Measurements from ENCODE around the gene CLDN2.
"Not testable (repeated sequence)": the region's sequence is repeated elsewhere in the genome, so short reads cannot be mapped to it uniquely, and the experiment has no call there.

The CLDN2 gene

DNA sequence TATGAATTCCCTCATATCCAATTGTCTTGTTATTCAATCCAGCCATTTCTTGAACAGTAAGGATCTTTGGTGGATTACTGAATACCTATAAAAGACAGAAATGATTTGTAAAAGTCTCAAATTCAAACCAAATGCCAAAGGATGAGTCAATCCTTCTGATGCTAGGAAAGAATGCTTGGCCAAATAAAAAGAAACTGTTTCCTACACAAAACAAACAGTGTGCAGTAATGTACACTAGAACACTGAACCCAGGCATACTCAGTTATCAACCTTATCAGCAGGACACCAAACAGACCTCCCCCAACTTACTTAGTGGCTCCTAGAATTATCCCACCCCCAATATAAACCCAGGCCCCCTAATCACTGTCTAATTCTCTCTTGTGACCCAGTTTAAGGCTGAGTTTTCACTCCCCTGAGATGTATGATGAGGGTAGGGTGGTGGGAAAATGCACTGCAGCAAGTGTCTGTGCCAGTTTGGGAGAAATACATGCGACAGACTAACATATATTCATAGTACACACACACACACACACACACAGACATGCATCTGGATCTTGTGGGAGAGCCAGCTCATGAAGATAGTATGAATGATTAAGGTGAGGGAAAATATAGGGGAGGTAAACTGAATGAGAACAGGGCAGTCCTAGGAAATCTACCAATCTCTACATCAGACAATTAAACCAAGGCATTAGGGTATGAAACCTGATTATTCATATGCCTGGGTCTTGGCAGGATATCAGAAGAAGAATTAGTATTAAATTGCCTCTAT lies 35.0 kb downstream of the CLDN2 start:
- in situ Hi-C loops (cut with HindIII; ENCODE audit: low sequenced_read_pairs), result no loop called here

- in situ Hi-C loops (cut with HindIII; ENCODE audit: low sequenced_read_pairs), result no loop called here
These were observed 37.7 kb downstream of the CLDN2 start for GRCh38 chrX:106957856-106958255.

DNA sequence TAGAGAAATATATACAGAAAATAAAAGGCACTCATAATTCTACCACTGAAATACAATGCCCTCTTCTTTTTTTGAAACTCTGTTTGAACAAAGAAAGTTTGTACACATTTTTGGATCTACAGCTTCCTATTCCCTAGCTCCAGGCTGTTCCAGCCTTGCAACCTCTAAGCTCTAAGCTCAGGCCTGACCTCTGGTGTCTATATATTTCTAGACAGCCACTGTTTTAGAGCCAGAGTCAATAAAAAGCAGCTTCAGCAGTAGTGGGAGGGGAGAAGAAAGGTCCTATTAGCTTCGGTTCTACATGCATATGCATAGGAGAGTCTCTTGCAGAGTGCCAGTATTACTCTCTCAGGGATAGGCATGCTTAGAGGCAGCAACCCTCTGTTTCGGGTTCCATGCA lies 39.7 kb downstream of the CLDN2 start:
- in situ Hi-C loops (cut with HindIII; ENCODE audit: low sequenced_read_pairs), result no loop called here

GRCh38 chrX:106963111-106963510 lies 42.9 kb downstream of the CLDN2 start:
- in situ Hi-C loops (cut with HindIII; ENCODE audit: low sequenced_read_pairs), result no loop called here

DNA sequence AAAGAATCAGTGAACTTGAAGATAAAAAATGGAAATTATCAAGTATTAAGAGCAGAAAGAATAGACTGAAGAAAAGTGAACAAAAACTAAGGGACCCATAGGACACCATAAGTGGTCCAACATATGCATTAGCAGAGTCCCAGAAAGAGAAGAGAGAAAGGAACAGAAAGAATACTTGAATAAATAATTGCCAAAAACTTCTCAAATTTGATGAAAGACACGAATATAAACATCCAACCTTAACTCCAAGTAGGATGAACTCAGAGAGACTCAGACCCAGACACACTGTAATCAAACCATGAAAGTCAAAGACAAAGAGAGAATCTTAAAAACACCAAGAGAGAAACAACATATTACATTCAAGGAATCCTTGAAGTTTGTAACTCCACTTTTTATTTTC lies 44.1 kb downstream of the CLDN2 start:
- in situ Hi-C loops (cut with HindIII; ENCODE audit: low sequenced_read_pairs), result no loop called here

- in situ Hi-C loops (cut with HindIII; ENCODE audit: low sequenced_read_pairs), result not testable (repeated sequence)
These were observed 46.3 kb downstream of the CLDN2 start for GRCh38 chrX:106966547-106966946.

DNA sequence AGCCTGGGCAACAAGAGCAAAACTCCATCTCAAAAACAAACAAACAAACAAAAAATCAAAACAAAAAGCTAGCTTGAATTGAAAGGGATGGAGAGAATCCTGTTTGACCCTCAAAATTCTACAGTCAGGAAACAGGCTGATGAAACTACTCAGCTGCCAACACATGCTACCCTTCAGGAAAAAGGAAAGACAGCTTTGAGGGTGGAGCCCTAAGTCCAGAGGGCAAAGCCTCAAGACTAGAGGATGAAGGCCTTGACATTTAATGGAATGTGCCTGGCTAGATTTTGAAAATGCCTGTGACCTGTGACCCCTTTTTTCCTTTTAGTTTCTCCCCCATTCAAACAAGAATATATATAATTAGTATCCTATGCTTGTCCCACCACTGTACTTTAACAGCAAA lies 52.7 kb downstream of the CLDN2 start:
- in situ Hi-C loops (cut with HindIII; ENCODE audit: low sequenced_read_pairs), result no loop called here

DNA sequence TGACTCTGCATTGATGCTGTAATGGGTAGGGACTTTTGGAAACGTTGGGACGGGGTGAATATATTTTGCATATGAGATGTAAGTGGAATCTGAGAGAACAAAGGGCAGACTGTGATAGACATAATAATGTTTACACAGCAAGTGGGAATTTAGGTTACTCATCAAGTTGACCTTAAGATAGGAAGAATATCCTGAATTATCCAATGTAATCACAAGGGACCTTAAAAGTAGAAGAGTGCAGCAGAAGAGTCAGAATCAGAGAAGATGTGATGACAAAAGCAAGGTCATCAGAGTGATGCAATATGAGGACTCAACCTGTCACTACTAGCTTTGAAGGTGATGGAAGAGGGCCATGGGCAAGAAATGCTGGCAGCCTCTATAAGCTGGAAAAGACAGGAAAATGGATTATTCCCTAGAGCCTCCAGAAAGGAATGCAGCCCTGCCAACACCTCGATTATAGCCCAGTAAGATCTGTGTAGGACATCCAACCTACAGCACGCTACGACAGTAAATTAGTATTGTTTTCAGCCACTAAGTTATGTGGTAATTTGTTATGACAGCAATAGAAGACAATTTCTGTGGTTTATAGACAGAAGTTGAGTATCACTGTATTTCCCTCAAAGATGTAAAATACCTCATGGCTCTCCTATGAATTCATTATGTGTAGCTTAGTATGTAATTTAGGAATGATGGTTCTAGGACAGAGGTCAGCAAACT lies 53.4 kb downstream of the CLDN2 start:
- in situ Hi-C loops (cut with HindIII; ENCODE audit: low sequenced_read_pairs), result no loop called here

DNA sequence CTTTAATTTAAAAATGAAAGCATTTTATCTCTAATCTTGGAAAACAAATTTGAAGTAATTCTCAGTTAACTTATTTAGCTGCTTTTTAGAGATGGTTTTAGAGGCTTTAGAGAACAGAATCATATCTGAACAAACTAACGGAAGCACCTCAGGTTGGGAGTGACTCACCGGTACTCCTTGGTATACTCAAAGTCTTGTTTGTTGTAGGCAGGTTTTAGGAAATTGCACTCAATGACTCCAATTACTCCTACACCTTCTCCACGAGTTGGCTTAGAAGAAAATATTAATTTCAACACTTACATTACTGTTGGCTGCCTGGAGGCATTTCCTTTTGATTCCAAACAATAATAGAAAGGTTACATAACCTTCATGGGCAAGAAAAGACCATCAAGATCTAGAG lies 56.2 kb downstream of the CLDN2 start:
- in situ Hi-C loops (cut with HindIII; ENCODE audit: low sequenced_read_pairs), result no loop called here

Measured in DLD1 (cell line).